GM12864 (cell line): Measurements from ENCODE around the gene CERS6.
"Not testable (repeated sequence)": the region's sequence is repeated elsewhere in the genome, so short reads cannot be mapped to it uniquely, and the experiment has no call there.

ENCODE experiments used
- DNase-seq: peaks from one replicate; pipeline ENCODE4 v3.0.0-alpha.2; 2011; ENCODE audit warnings: low read depth
- H3K4me3 ChIP-seq: 2 replicates; pipeline ENCODE4 v1.5.1; 2011; ENCODE audit warnings: mild to moderate bottlenecking, low read depth, low read length, control low read depth
- TF ChIP-seq, protein P1 (sequence below): IDR thresholded peaks from 2 replicates; pipeline ENCODE4 v1.5.1; 2011; ENCODE audit warnings: low read depth, mild to moderate bottlenecking, moderate library complexity, low read length, control low read depth, inconsistent platforms; ENCODE audit errors: missing control alignments

CERS6 gene

DNA sequence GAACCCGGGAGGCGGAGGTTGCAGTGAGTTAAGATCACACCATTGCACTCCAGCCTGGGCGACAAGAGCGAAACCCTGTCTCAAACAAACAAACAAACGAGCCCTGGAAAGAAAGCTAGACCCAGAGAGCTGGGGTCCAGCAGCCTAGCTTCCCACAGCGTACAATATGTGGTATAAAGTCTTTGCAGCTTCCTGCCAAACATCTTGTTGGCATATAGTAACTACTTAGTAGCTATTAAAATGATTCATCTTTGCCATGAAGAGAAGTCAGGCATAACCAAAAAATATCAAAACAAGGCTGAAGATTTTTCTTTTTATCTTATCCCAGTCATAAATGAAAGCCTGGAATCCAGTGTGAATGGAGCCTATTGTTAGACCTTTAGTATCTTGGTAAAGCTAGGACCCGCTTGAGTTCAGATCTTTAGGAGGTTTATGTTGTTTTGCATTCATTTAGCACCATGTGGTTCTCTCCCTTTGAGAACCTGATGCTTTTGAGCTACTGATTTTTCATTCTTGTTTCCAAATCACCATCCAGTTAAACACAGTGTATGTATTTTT, 206.7 kb downstream of the CERS6 start:
- TF ChIP-seq, protein P1, sequence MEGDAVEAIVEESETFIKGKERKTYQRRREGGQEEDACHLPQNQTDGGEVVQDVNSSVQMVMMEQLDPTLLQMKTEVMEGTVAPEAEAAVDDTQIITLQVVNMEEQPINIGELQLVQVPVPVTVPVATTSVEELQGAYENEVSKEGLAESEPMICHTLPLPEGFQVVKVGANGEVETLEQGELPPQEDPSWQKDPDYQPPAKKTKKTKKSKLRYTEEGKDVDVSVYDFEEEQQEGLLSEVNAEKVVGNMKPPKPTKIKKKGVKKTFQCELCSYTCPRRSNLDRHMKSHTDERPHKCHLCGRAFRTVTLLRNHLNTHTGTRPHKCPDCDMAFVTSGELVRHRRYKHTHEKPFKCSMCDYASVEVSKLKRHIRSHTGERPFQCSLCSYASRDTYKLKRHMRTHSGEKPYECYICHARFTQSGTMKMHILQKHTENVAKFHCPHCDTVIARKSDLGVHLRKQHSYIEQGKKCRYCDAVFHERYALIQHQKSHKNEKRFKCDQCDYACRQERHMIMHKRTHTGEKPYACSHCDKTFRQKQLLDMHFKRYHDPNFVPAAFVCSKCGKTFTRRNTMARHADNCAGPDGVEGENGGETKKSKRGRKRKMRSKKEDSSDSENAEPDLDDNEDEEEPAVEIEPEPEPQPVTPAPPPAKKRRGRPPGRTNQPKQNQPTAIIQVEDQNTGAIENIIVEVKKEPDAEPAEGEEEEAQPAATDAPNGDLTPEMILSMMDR, result no peak
- DNase-seq, result no peak
- H3K4me3 ChIP-seq, result no peak overlapping the region

GRCh38 chr2:168663993-168664392, 207.9 kb downstream of the CERS6 start:
- no peak overlapping the region for H3K4me3 ChIP-seq
- no peak for DNase-seq
- TF ChIP-seq, protein P1, result no peak

DNA sequence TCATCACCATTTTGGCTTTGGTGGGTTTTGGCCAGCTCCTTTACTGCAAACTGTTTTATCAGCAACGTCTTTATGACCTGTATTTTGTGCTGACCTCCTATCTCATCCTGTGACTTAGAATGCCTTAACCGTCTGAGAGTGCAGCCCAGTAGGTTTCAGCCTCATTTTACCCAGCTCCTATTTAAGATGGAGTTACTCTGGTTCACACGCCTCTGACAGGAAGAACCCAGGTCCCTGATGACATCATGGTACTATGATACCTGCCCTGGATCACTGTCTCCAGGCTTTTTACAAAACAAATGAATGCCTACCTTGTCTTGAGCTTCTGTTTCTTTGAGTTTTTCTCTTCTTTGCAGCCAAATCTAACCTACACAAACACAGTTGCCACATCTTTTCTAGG, 208.6 kb downstream of the CERS6 start:
- DNase-seq, H3K4me3 ChIP-seq: not testable (repeated sequence)

DNA sequence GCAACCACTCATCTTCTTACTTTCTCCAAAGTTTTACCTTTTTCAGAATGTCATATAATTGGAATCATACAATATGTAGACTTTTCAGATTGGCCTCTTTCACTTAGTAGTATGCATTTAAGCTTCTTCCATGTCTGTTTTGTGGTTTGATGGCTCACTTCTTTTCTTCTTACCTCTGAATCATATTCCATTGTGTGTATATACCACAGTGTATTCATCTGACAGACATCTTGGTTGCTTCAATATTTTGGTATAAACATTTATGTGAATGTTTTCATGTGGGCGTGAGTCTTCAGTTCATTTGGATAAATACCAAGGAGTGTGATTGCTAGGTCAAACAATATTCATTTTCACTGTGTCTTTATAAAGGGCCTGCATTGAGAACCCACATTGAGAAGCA, 210.3 kb downstream of the CERS6 start:
- TF ChIP-seq, protein P1, result no peak
- H3K4me3 ChIP-seq, result no peak overlapping the region
- DNase-seq, result no peak

DNA sequence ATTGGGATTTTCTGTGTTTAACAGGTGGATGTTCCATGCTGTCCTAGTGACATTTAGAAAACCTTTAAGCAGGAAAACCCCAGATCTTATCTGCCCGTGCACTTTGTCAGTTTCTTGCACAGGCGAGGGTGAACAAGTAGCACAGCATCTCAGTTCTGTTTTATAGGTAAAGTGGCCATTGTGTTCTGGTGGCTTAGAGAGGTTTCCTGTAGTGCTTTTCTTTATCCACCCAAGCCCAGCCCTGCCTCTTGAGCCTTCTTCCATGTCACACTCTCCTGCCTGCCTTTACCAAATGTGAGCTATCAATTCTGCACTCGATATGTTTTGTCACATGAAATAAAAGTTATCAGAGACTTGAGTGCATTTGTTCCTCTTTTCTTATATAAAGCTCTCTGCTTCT, 211.1 kb downstream of the CERS6 start:
- no peak overlapping the region for H3K4me3 ChIP-seq
- DNase-seq, result no peak
- TF ChIP-seq, protein P1, result no peak

DNA sequence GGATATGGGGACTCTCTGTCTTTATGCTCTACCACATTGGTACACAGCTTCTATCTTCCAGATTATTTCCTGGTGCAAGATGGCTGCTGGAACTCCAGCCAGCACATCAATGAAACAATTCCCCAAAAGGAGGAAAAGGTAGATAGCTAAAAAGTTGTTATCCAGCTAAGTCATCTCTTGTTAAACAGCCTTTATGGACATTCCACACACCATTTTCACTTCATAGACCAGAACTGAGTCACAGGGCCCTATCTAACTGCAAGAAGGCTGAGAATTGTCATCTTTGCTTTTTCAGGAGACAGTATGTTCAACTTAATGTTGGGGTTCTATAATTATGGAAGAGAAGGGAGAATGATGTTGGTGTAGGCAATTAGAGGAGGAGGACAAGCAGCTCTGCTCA, 213.1 kb downstream of the CERS6 start:
- TF ChIP-seq, protein P1, result no peak
- H3K4me3 ChIP-seq, result no peak overlapping the region
- no peak for DNase-seq

DNA sequence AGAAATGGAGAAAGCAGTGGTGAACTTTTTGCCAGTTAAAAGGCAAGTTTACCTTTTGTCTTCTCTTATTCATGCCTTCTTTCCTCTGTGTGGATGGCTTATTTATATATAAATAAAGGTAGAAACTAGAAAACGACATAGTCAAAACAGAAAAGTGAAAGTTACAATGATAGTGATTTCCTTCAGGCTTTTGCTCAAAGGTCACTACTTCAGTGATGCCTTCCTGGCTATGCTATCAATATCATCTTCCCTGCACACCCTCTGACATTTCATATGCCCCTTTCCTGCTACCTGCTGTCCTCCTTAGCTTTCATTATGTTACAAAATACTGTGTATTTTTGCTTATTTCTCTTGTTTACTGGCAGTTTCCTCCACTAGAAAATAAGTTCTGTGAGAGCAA, 214.4 kb downstream of the CERS6 start:
- DNase-seq, result no peak
- TF ChIP-seq, protein P1, result no peak

More for the DNA sequence above, 214.4 kb downstream of the CERS6 start:
- no peak overlapping the region for H3K4me3 ChIP-seq
